Measurements from ENCODE around the gene SMARCD2.

DNA sequence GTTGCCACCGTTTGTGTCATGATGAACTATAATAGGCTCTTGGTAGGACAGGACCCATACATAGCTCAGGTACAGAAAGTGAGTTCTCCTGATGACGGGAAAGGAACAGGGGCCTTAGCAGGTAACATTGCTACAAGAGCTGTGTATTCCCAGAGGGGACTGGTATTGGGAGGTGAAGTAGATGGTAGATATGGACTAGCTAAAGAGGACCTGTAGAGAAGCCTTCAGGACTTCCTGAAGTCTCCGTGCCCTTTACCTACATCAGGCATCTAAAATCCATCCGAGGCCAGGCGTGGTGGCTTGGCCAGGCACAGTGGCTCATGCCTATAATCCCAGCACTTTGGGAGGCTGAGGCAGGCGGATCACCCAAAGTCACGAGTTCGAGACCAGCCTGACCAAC lies 12.7 kb upstream of the SMARCD2 start:
- TF ChIP-seq, protein P1, sequence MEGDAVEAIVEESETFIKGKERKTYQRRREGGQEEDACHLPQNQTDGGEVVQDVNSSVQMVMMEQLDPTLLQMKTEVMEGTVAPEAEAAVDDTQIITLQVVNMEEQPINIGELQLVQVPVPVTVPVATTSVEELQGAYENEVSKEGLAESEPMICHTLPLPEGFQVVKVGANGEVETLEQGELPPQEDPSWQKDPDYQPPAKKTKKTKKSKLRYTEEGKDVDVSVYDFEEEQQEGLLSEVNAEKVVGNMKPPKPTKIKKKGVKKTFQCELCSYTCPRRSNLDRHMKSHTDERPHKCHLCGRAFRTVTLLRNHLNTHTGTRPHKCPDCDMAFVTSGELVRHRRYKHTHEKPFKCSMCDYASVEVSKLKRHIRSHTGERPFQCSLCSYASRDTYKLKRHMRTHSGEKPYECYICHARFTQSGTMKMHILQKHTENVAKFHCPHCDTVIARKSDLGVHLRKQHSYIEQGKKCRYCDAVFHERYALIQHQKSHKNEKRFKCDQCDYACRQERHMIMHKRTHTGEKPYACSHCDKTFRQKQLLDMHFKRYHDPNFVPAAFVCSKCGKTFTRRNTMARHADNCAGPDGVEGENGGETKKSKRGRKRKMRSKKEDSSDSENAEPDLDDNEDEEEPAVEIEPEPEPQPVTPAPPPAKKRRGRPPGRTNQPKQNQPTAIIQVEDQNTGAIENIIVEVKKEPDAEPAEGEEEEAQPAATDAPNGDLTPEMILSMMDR (IDR thresholded peaks at IDR 0.05; ENCODE audit: low read length) = no peak
- TF ChIP-seq EZH2phosphoT487 (IDR thresholded peaks at IDR 0.05; ENCODE audit: low read length) (no peak), EZH2 (optimal IDR thresholded peaks at IDR 0.05; ENCODE audit: low read depth, low read length) (no peak)
